ENCODE measurements around the gene HOXD3.

HOXD3 gene

DNA sequence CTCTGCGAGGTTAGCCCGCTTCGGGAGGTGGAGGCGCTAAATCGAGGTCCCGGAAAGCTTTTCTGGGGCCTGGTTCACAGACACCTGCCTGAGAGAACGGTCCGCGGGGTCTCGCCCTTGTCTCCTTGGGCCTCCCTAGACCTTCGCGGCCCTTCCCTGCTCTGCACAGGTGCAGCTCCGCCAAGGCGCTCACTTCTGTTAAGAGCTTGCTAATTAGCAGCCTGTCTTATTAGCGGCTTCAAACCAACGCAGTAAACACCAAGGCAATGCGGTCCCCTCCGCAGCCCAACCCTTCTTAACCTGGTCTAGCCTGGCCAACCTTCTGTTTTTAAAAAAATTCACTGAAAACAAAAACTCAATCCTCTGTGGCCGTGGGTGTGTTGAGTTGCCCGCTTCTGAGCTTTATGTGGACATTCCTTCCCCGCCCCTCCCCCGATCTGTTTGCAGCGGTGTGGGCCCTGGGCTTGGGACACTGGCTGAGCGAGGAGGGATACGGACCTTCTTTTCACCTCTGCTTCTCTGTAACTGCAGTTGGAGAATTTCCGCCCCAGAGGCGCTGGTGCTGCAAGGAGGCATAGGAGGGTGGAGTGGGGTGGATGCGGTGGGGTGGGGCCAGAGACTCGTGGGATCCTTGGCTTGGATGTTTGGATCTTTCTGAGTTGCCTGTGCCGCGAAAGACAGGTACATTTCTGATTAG is 9.2 kb upstream of the HOXD3 start:
- in situ Hi-C loops (cut with MboI; ENCODE audit: low sequenced_read_pairs) = loop anchor here (25.0 kb wide), 2 partner anchors 514 to 989 kb away; no protein-coding TSS in a partner anchor

DNA sequence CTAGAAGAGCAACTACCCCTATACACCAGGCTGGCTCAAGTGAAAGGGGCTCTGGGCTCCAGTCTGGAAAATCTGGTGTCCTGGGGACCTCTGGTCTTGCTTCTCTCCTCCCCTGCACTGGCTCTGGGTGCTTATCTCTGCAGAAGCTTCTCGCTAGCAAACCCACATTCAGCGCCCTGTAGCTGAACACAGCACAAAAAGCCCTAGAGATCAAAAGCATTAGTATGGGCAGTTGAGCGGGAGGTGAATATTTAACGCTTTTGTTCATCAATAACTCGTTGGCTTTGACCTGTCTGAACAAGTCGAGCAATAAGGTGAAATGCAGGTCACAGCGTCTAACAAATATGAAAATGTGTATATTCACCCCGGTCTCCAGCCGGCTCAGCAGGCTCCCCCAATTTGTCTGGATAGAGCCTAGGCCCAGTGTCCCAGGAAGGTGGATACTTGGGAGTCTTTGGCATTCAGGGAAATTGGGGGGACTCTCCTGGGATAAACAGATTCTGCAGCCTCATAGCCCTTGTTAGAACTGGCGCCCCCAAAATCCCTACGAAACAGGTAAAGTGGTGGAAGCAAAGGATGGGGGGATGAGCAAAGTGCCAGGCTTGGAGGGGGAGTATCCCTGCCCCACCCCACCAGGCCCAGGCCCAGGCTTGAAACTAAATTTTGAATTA is 8.2 kb upstream of the HOXD3 start:
- in situ Hi-C loops (cut with MboI; ENCODE audit: low sequenced_read_pairs) = loop anchor here (25.0 kb wide), 2 partner anchors 513 to 988 kb away; no protein-coding TSS in a partner anchor

DNA sequence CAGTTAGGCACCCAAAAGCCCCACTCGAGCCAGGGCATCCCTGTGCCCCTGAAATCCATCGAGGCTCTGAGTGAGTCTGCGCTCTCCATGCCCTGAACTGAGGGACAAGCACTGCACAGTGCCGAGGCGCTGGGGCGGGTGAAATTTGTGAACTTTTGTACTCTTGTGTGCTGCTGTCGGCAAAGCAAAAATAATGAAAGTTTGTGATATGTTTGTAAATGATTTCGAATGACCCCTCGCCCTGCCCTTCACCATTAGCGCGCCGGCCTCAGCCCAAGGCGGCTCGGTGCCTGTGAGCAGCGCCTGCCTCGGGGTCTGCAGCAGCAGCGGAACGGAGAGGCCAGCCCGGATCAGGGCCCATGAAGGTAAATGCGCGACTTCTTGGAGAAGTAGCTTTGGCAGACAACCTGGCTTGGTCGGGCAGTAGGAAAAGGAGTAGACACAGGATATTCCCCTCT is 7.6 kb upstream of the HOXD3 start:
- in situ Hi-C loops (cut with MboI; ENCODE audit: low sequenced_read_pairs) = loop anchor here (25.0 kb wide), 2 partner anchors 513 to 988 kb away; no protein-coding TSS in a partner anchor

DNA sequence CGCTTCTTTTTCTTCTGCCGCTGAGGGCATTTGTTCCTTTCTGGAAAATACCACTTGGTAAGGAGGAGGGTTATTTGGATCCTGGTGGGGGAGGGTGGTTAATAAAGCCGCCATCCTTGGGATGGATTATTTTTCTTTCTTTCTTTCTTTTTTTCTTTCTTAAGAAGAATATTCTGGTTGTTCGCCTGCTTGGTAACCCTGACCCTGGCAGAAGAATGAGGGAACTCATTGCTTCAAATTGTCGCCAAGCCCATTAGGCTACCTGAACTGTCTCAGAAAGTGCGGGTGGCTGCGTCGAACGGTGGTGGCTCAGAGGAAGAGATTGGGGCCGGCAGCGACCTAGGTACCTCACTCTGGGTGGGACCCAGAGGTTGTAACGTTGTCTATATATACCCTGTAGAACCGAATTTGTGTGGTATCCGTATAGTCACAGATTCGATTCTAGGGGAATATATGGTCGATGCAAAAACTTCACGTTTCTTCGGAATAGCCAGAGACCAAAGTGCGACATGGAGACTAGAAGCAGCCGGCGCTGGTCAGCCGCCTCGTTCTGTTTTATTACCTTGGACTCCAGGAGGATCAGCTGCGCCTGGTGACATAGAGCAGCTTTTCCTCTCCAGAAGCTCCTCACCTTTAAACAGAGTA is 7.0 kb upstream of the HOXD3 start:
- in situ Hi-C loops (cut with MboI; ENCODE audit: low sequenced_read_pairs) = loop anchor here (25.0 kb wide), 2 partner anchors 512 to 987 kb away; no protein-coding TSS in a partner anchor

DNA sequence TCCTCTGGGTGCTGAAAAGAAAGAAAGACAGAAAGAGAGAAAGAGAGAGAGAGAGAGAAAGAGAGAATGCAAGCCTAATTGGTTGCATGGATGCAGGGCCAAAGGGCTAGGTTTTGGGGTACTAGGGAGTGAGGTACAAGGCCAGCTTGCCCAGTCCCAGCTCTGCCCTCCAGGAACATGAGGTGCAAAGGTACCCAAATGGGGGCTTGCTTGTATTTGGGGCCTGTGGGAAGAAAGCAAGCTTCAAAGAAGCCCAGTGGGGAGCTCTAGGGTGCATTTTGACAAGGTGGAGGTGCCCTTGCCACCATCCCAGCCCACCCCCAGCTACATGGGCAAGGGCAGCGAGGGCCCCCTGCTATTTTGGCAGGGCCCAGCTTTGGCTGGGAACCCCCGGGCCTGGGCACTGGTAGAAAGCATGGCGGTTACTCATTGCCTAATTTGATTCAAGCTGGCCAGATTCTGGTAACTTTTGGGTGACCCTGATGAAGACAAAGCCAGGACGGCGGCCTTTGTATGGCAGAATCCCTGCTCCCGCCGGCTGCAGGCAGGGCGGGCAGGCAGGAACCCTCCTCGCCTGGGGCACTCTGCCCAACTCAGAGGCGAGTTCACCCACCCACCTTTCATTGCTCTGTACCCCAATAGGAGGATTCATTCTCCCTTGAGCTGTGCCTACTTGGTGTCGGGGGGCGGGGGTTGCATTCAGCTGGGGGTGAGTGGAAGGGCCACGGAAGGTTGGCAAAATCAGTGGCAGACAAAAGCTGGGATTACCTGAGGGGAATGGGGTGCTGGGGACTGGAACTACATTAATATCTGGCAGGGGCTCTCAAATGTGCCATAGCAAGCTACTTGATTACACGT is 6.3 kb upstream of the HOXD3 start:
- in situ Hi-C loops (cut with MboI; ENCODE audit: low sequenced_read_pairs) = no loop called here

DNA sequence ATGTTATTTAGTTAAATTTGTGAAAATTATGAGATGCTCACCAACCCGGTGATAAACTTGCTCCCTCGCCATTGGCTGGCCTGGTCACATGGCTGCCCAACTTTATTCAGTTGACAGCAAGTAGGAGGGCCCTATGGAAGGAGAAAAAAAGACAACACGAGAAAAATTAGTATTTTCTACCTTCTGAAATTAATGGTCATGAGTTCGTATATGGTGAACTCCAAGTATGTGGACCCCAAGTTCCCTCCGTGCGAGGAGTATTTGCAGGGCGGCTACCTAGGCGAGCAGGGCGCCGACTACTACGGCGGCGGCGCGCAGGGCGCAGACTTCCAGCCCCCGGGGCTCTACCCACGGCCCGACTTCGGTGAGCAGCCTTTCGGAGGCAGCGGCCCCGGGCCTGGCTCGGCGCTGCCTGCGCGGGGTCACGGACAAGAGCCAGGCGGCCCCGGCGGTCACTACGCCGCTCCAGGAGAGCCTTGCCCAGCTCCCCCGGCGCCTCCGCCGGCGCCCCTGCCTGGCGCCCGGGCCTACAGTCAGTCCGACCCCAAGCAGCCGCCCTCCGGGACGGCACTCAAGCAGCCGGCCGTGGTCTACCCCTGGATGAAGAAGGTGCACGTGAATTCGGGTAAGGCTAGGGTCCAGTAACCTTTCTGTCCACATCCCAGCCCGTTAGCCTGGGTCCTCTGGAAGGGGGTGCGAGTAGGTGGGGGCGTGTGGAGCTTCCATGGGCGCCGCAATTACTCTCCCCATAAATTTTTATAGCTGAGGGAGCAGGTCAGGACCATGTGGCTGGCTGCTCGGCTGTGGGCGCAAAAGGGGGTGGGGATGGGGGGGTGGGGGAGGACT is 5.4 kb upstream of the HOXD3 start, which contains the start of gene HOXD4:
HOXD4 (plus strand) TSS at position 109 of the 846 bp plus-strand sequence; CDS start at position 193, 84 bp downstream.
- in situ Hi-C loops (cut with MboI; ENCODE audit: low sequenced_read_pairs) = no loop called here

DNA sequence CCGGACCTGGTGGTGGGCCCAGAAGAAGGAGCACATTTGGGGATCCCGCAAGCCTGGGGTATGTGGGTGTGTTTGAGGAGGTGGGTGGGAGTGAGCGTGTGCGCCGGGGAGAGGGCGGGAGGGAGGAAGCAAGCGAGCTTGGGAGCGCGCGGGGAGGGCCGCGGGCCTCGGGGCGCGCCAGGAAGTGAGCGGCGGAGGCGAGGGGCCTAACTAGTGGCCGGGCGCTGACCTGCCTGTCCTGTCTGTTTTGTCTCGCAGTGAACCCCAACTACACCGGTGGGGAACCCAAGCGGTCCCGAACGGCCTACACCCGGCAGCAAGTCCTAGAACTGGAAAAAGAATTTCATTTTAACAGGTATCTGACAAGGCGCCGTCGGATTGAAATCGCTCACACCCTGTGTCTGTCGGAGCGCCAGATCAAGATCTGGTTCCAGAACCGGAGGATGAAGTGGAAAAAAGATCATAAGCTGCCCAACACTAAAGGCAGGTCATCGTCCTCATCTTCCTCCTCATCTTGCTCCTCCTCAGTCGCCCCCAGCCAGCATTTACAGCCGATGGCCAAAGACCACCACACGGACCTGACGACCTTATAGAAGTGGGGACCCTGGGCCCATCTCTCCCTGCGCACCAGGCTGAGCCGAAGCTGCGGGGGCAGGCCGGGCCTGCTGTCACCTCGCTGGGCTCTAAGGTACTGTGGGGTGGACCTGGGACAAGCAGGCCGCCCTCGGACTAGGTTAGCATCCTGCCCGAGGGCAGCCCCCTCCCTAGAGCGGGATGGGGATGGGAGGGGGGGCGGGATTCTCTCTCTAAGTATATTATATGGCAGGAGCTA is 4.5 kb upstream of the HOXD3 start:
- in situ Hi-C loops (cut with MboI; ENCODE audit: low sequenced_read_pairs) = no loop called here

DNA sequence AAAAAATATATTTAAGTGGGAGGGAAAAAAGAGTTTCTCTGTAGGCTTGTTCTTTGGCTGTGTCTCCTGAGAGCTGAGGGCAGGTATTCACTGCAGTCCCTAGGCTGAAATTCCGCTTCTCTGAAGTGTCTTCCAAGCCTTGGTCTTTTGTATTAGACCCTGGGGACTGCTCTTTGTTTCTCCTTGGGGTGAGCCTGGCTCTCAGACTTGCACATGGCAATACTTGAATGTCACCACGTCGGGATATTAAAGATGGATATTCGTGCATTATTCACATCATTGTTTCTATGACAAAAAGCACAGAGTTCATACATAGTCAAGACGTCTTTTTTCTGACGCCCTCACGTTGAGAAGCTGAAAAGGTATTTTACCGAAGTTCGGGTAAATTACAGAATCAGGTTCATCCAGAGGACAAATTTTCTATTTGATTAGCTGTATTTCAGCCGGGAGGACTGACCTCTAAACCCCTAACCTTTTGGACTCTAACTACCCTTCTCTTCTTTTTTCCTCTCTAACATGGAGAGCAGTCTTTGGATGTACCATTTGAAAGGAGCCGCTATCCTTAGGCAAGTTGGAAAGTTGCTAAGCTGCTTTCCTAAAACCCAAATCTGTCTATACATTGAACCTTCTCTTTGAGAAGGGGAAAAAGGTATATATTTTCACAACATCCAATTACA is 2.4 kb upstream of the HOXD3 start:
- in situ Hi-C loops (cut with MboI; ENCODE audit: low sequenced_read_pairs) = no loop called here

DNA sequence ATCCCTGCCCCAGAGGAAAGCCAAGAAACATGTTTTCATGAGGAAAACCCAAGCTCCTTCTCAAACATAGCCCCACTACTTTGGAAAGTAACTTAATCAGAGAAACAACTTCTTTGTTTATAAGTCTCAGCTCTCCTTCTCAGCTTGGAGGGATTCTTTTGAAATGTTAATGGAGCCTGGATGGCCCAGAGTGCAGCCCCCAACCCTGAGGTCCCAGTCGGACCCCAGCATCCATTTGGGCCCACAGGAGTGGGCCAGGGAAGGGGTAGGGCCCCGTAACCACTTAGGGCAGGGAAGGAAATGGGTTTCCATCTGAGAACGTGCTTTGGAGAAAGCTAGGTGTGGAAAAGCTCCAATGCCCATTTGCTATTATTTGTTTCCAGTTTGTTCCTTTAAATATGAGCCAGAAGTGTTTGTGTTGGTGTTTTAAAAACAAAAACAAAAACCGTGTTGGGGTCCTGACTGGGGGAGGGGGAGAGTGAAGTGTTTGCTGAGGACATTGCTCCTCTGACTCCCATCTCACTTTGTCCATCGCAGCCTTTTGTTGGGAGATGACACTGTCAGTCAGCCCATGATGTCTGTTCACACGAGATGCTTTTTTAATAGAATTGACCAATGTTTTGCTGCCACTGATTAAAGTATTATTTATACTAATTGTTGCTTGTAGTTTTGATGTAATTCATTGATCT is 1.6 kb upstream of the HOXD3 start:
- in situ Hi-C loops (cut with MboI; ENCODE audit: low sequenced_read_pairs) = no loop called here

DNA sequence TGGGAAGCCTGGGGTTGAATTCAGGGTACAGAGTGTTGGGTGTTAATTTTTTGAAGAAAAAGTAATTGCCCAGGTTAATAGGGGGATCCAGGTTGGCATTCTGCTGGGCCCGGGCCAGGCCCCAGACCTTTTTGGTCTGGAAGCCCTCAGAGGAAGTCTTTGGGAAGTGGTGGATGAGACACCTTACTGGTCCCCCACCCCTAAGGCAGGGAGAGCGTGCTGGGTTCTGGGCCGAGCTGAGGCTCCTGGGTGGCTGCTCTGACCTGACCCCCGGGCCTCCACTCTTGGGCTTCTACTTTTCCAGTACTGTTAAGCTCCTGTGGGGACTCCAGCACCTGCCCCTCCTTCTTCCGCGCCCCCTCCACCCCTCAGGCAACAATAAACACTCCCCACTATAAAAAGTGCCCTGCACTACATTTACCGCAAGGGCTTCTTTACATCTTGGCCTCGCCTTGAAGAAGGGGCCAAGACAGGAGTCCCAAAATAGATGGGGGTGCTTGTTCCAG is 753 bp upstream of the HOXD3 start:
- in situ Hi-C loops (cut with MboI; ENCODE audit: low sequenced_read_pairs) = no loop called here

DNA sequence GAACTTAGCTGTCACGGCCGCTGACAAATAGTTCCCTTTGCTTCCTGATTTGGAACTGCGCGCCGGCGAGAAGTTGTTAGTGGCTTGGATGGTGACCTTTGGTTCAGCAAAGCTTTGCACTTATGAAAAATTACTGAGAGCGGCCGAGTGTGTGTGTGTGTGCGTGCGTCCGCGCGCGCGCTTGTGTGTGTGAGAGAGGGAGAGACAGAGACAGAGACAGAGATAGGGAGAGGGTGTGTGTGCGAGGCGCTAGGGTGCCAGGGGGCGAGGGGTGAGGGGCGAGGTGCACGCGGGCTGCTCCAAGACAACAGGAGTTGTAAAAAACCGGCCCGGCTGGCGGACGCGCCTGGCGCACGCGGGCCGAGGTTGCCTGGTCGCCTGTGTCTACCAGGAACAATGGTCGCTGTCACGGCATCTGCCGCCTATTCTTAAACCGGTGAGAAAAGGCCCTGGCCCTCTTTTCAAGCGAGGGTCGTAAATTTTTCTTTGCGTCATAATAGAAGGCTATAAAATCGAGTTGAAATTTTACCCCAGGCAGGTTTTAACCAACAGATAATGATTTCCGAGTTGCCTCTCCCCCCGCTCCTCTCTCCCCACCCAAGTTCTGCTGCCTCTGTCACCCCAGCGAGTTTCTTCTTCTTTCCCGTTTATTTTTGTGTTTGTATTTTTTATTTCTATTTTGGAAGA is 535 bp downstream of the HOXD3 start:
- in situ Hi-C loops (cut with MboI; ENCODE audit: low sequenced_read_pairs) = no loop called here

DNA sequence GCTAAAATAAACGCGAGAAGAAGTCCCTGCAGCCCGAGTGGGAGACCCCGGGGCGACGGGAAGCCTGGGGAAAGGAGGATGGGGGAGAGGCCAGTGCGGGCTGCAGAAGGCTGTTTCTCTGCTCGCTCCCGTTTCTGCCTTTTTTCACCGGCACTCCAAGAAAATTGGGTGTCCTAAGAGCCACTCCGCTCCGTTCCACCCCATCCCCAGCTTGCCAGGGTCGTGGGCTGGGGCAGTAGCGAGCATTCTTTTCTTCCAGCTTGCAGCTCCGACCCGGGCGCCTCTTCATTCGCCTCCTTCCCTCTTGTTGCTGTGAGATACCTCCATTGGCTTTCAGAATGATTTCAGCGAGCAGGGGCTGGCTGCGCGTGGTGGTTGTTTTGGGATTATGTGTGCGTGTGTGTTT is 1.1 kb downstream of the HOXD3 start:
- in situ Hi-C loops (cut with MboI; ENCODE audit: low sequenced_read_pairs) = no loop called here

DNA sequence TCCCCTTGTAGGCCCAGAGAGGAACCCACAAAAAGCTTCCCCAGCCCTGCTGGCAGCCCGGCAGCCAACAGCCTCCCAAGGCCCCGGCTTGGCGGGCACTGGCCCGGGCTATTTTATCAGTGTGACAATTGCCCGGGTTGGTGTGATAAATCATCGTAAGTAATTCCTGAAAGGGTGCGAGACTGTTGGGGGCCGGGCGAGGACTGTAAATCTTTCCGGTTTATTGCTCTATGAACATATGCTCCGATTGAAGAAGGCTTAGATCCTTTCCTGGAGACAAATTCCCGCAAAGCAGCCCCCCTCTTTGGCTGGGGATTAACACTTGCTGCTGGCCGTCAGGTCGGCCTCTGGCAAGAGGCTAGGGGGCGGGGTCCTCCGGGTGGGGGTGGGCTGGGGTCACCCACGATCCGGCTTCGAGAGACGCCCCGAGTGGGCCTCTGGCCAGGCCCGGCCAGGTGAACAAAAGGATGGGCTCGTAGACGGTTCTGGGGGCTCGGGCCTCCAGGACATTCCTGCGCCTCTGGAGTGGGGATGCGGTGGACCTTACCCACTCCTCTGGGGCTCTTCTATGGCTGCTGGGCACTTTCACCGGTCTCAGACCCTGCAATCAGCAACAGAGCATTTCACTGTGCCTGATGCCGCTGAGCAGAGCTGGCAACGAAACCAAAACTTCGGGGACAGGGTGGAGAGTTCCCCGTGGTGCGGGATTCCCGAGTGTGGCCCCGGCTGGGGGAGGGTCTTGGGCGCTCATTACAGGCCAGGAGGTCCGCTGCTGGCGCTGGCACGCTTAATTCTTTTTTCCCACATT is 2.0 kb downstream of the HOXD3 start:
- in situ Hi-C loops (cut with MboI; ENCODE audit: low sequenced_read_pairs) = no loop called here

DNA sequence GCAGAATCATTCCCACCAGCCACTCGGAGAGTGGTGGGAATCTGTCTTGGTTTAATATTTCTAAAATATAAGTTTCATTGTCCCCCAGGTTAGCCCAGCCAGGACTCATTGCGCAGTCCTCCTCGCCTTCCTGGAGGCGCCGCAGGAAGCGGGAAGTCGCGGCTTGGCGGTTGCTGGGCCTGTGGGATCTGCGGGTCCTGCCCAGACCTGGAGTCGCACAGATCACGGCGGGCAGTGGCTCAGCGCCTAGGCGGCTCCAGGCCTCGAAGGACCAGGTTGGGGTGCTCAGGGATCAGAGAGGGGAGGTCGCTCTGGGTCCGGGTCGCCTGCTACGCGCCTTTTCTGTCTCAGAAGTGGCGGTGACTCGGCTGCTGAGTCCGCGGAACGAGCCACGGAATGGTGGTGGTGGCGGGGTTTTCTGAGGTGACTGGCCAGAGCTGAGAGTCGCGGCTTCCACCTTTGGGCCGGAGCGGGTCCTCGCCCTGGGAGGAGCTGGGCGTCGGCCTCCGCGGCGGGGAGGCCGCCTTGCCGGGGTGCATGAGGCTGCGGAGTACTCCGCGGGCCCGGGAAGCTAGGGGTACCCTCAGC is 2.6 kb downstream of the HOXD3 start:
- in situ Hi-C loops (cut with MboI; ENCODE audit: low sequenced_read_pairs) = no loop called here

DNA sequence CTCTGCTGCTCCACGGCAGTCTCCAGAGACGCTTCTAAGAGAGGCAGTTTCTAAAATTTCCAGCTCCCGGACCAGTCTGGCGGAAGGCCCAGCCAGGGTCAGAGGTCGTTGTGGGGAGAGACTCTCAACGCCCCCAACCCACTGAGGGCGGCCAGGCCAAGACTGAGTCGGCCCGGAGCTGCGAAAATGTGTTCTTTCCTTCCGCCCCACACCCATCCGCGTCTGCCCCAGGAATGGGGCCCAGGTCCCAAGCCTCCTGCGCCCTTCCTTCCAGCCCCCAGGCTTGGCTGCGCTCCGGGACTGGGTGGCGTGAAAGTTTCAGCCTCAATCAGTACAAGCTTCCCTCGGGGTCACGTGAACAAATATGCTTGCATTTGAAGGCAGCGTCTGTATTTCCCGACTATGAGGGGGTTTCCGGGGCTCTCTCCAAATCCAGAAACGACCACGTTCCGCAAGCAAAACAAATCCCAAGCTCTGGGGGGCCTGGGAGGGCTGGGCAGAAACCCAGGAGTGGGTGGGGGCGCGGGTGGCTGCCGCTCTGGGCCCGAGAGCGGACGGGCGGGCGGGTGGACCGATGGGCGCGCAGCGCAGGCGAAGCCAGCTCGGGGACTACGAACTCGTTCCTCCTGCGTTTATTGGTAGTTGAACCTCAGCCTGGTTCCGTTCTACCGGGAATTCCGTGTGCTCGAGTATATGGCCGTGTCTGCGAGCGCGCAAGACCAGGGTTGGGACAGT is 3.3 kb downstream of the HOXD3 start:
- in situ Hi-C loops (cut with MboI; ENCODE audit: low sequenced_read_pairs) = no loop called here

All from HL-60/S4 treated with phorbol 12-myristate 13-acetate at 8.2 ng/mL for 4 days and 3 days (cell line).